K562 treated with DMSO at 1 percent for 48 hours (cell line): ENCODE data around the gene LMX1B. TPM values are rescaled to one million over a fixed set of nuclear protein-coding genes. Genes with fewer than 3 reads are reported as not detected.

Experiments
- total RNA-seq: library from RNA; unstranded; fragments of 300-600 nt; gene quantifications from 2 replicates; pipeline ENCODE4 v1.2.3, GENCODE V29; 2022; ENCODE audit warnings: low replicate concordance; ENCODE audit errors: extremely low read depth

Gene LMX1B
- not detected in 2 replicates for total RNA-seq

GRCh38 chr9:126613651-126614050 lies at the start of gene LMX1B:
TSS of gene LMX1B (plus strand) at chr9:126613928. CDS start at chr9:126614450, 522 bp downstream.

Other genes with a start within 250 kb of the LMX1B start
- gene ZBTB43, start 191.1 kb downstream of the LMX1B start, total RNA-seq, result not detected in 2 replicates
- gene ZBTB34, start 246.7 kb downstream of the LMX1B start, total RNA-seq, result not detected in 2 replicates